Hair follicular keratinocyte (primary cell): ENCODE results near the gene SMC3. TPM values are rescaled to one million over a fixed set of nuclear protein-coding genes. Genes with fewer than 3 reads are reported as not detected.

Experiments
- total RNA-seq: library from RNA; depleted of rRNA; stranded (reverse); fragments of >200 nt; gene quantifications from 2 replicates; pipeline ENCODE4 v1.2.3, GENCODE V29; 2015

The SMC3 gene
- 15.9 and 21.2 TPM in 2 replicates for total RNA-seq

GRCh38 chr10:110567201-110568054 is at the start of gene SMC3:
TSS of gene SMC3 (plus strand) at chr10:110567695. CDS start at chr10:110567817, 122 bp downstream.

GRCh38 chr10:110643653-110644597 is 76.4 kb downstream of the SMC3 start, which contains the start of gene RBM20:
TSS of gene RBM20 (plus strand) at chr10:110644336. CDS start at chr10:110644455, 119 bp downstream.

Other genes with a start within 250 kb of the SMC3 start
- 87.9 and 109 TPM in 2 replicates for gene DUSP5, start 69.8 kb upstream of the SMC3 start, total RNA-seq
- gene RBM20, start 76.6 kb downstream of the SMC3 start, total RNA-seq, result not detected in 2 replicates